ENCODE results near the gene JADE2. TPM values are rescaled to one million over a fixed set of nuclear protein-coding genes. Genes with fewer than 3 reads are reported as not detected.

Gene JADE2
- total and polyA plus RNA-seq, 2 of the 8 experiments (the other 6 are each of a cell fraction or from before 2014, with no cell fraction given) = 19.2 to 55.8 TPM

DNA sequence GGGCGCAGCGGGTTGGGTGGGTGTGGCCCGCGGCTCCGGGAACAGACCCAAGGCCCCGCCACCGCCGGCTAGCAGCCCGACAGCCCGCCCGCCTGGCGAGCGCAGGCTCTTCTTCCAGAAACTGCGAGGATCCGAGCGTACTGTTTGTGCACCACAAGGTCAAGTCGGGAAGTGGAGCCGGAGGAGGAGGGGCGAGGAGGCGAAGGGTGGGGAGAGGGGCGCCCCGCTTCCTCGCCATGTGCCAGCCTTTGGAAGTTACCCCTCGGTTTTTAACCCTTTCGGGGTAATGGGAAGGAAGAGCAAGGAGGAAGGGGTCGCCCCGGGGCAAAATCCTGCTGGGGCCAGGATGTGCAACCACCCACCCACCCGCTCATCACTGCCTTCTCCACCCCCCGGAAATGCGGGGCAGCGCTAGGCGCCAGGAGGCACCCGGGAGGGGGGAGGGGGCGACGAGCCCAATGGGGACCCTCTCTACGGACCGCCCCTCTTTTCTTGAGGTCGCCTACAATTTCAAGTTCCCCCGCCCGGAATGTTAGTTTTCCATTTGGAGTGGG lies 1.1 kb upstream of the JADE2 start (continued):
- no peak for TF ChIP-seq CHD7 (IDR thresholded peaks at IDR 0.05; ENCODE audit: insufficient replicate concordance, low read length)
- 0 out of 2 replicates have a peak, but pooled peaks have one; percentile 43 for TF ChIP-seq GABPA (IDR thresholded peaks at IDR 0.05; ENCODE audit: borderline replicate concordance, insufficient read depth, low read length)
- TF ChIP-seq, protein P1, sequence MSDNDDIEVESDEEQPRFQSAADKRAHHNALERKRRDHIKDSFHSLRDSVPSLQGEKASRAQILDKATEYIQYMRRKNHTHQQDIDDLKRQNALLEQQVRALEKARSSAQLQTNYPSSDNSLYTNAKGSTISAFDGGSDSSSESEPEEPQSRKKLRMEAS (IDR thresholded peaks at IDR 0.05) = peak; percentile 93
- TF ChIP-seq POLR2AphosphoS5 (IDR thresholded peaks at IDR 0.05; ENCODE audit: low read depth, low read length) = peak; percentile 53; the same call in 1 of the 2 replicates
- no peak for TF ChIP-seq BACH1 (IDR thresholded peaks at IDR 0.05; ENCODE audit: low read length)
- no peak for TF ChIP-seq ATF3 (IDR thresholded peaks at IDR 0.05; ENCODE audit: insufficient read depth, low read depth, low read length)
- TF ChIP-seq SIX5 (IDR thresholded peaks at IDR 0.05; ENCODE audit: low read depth, low read length) = no peak
- TF ChIP-seq BRCA1 (IDR thresholded peaks at IDR 0.05; ENCODE audit: low read depth, low read length) = no peak
- TF ChIP-seq JUND (IDR thresholded peaks at IDR 0.05; ENCODE audit: low read length) = no peak
- no peak for TF ChIP-seq CEBPB (IDR thresholded peaks at IDR 0.05; ENCODE audit: low read depth, low read length)
- TF ChIP-seq EGR1 (IDR thresholded peaks at IDR 0.05; ENCODE audit: borderline replicate concordance, low read depth, low read length) = peak; percentile 44; the same call in 1 of the 2 replicates

Measured in H1 (cell line).